IPS DF 6.9 (cell line): ENCODE data around the gene MRPL32.

Source experiments
- DNase-seq: peaks from one replicate; pipeline ENCODE4 v3.0.0-alpha.2; 2013; ENCODE audit warnings: low read depth, low spot score
- H3K27ac ChIP-seq: one replicate; pipeline ENCODE4 v1.5.1; 2013; ENCODE audit warnings: low read length, control low read depth
- H3K27me3 ChIP-seq: 2 replicates; pipeline ENCODE4 v1.6.1; 2013; ENCODE audit warnings: mild to moderate bottlenecking, low read length; ENCODE audit not compliant: control insufficient read depth, insufficient read depth
- H3K36me3 ChIP-seq: 2 replicates; pipeline ENCODE4 v1.6.1; 2013; ENCODE audit warnings: low read length; ENCODE audit not compliant: control insufficient read depth, insufficient read depth
- H3K4me1 ChIP-seq: 2 replicates; pipeline ENCODE4 v1.6.1; 2013; ENCODE audit warnings: low read length; ENCODE audit not compliant: control insufficient read depth, insufficient read depth
- H3K4me3 ChIP-seq: 2 replicates; pipeline ENCODE4 v1.5.1; 2013; ENCODE audit warnings: mild to moderate bottlenecking, low read length
- H3K9me3 ChIP-seq: 2 replicates; pipeline ENCODE4 v1.6.1; 2013; ENCODE audit warnings: low read length, inconsistent platforms; ENCODE audit not compliant: control insufficient read depth, insufficient read depth
- WGBS: extraction: QIAGEN DNeasy Blood & Tissue Kit; methylation state at CpG from one replicate; pipeline ENCODE4 v1.1.7; 2013; ENCODE audit warnings: mixed read lengths, missing lambda C conversion rate; ENCODE audit not compliant: insufficient read length, insufficient coverage; 5-methylcytosine and 5-hydroxymethylcytosine counted together

MRPL32 gene

GRCh38 chr7:42961170-42961569, 29.0 kb downstream of the MRPL32 start:
- DNase-seq, result no peak
- no CpG with 5 or more reads among the region's 2 CpGs for WGBS
- H3K27me3 ChIP-seq, result no peaks in the 10 kb centered on the region
- no peaks in the 10 kb centered on the region; the same call in 1 of the 2 replicates for H3K4me1 ChIP-seq
- no peak overlapping the region for H3K27ac ChIP-seq
- peaks cover 1% of the 10 kb centered on the region for H3K9me3 ChIP-seq
- H3K4me3 ChIP-seq, result no peak overlapping the region
- no peaks in the 10 kb centered on the region for H3K36me3 ChIP-seq

GRCh38 chr7:42964293-42964692, 32.1 kb downstream of the MRPL32 start:
- H3K27me3 ChIP-seq, result no peaks in the 10 kb centered on the region
- WGBS, result no CpG with 5 or more reads among the region's 2 CpGs
- H3K27ac ChIP-seq, result no peak overlapping the region
- H3K9me3 ChIP-seq, result peaks cover 1% of the 10 kb centered on the region; the same call in 1 of the 2 replicates
- H3K4me1 ChIP-seq, result no peaks in the 10 kb centered on the region; the same call in 1 of the 2 replicates
- DNase-seq, result no peak
- no peak overlapping the region for H3K4me3 ChIP-seq
- no peaks in the 10 kb centered on the region for H3K36me3 ChIP-seq

- no CpG with 5 or more reads among the region's 6 CpGs for WGBS
- no peaks in the 10 kb centered on the region for H3K36me3 ChIP-seq
- H3K4me3 ChIP-seq, result no peak overlapping the region
- H3K4me1 ChIP-seq, result no peaks in the 10 kb centered on the region; the same call in 1 of the 2 replicates
- H3K9me3 ChIP-seq, result no peaks in the 10 kb centered on the region
- no peak overlapping the region for H3K27ac ChIP-seq
- DNase-seq, result no peak
- H3K27me3 ChIP-seq, result no peaks in the 10 kb centered on the region
Observed at GRCh38 chr7:42964849-42965805, 33.0 kb downstream of the MRPL32 start.

- DNase-seq, result no peak
- no peaks in the 10 kb centered on the region for H3K9me3 ChIP-seq
- H3K4me3 ChIP-seq, result no peak overlapping the region
- no peaks in the 10 kb centered on the region; the same call in 1 of the 2 replicates for H3K4me1 ChIP-seq
- no peaks in the 10 kb centered on the region for H3K36me3 ChIP-seq
- H3K27ac ChIP-seq, result no peak overlapping the region
- no CpG with 5 or more reads among the region's 2 CpGs for WGBS
- H3K27me3 ChIP-seq, result no peaks in the 10 kb centered on the region
Observed at GRCh38 chr7:42967391-42967790, 35.2 kb downstream of the MRPL32 start.

- H3K4me1 ChIP-seq, result no peaks in the 10 kb centered on the region
- H3K4me3 ChIP-seq, result no peak overlapping the region
- WGBS, result no CpG with 5 or more reads among the region's 5 CpGs
- no peaks in the 10 kb centered on the region for H3K9me3 ChIP-seq
- no peaks in the 10 kb centered on the region for H3K36me3 ChIP-seq
- no peak for DNase-seq
- H3K27ac ChIP-seq, result no peak overlapping the region
- no peaks in the 10 kb centered on the region for H3K27me3 ChIP-seq
Observed at GRCh38 chr7:42972699-42973500, 40.7 kb downstream of the MRPL32 start.

GRCh38 chr7:42976371-42976770, 44.2 kb downstream of the MRPL32 start:
- no CpG with 5 or more reads among the region's 3 CpGs for WGBS
- DNase-seq, result no peak
- no peaks in the 10 kb centered on the region for H3K4me1 ChIP-seq
- no peak overlapping the region for H3K4me3 ChIP-seq
- no peak overlapping the region for H3K27ac ChIP-seq
- no peaks in the 10 kb centered on the region for H3K36me3 ChIP-seq
- H3K9me3 ChIP-seq, result no peaks in the 10 kb centered on the region
- no peaks in the 10 kb centered on the region for H3K27me3 ChIP-seq

- no peaks in the 10 kb centered on the region for H3K36me3 ChIP-seq
- no peaks in the 10 kb centered on the region for H3K4me1 ChIP-seq
- no peak for DNase-seq
Observed at GRCh38 chr7:42978496-42978895, 46.3 kb downstream of the MRPL32 start.

GRCh38 chr7:42980084-42980483, 47.9 kb downstream of the MRPL32 start:
- no peak overlapping the region for H3K27ac ChIP-seq
- no peaks in the 10 kb centered on the region for H3K9me3 ChIP-seq
- no peak overlapping the region for H3K4me3 ChIP-seq
- H3K36me3 ChIP-seq, result no peaks in the 10 kb centered on the region
- H3K4me1 ChIP-seq, result no peaks in the 10 kb centered on the region
- no peak for DNase-seq
- H3K27me3 ChIP-seq, result no peaks in the 10 kb centered on the region
- no CpG with 5 or more reads among the region's 2 CpGs for WGBS

More at GRCh38 chr7:42978496-42978895, 46.3 kb downstream of the MRPL32 start:
- H3K27ac ChIP-seq, result no peak overlapping the region
- H3K27me3 ChIP-seq, result no peaks in the 10 kb centered on the region
- H3K9me3 ChIP-seq, result no peaks in the 10 kb centered on the region
- no peak overlapping the region for H3K4me3 ChIP-seq

- no peak for DNase-seq
- WGBS, result no CpG with 5 or more reads among the region's 3 CpGs
- H3K27ac ChIP-seq, result no peak overlapping the region
Observed at GRCh38 chr7:42980514-42980913, 48.3 kb downstream of the MRPL32 start.

GRCh38 chr7:42981601-42982000, 49.4 kb downstream of the MRPL32 start:
- H3K36me3 ChIP-seq, result no peaks in the 10 kb centered on the region
- no peaks in the 10 kb centered on the region for H3K27me3 ChIP-seq
- H3K4me3 ChIP-seq, result no peak overlapping the region
- WGBS, result no CpG with 5 or more reads among the region's 1 CpG
- no peaks in the 10 kb centered on the region for H3K9me3 ChIP-seq
- H3K27ac ChIP-seq, result no peak overlapping the region
- no peak for DNase-seq
- no peaks in the 10 kb centered on the region for H3K4me1 ChIP-seq

More at GRCh38 chr7:42980514-42980913, 48.3 kb downstream of the MRPL32 start:
- no peaks in the 10 kb centered on the region for H3K9me3 ChIP-seq
- H3K36me3 ChIP-seq, result no peaks in the 10 kb centered on the region
- H3K4me3 ChIP-seq, result no peak overlapping the region
- no peaks in the 10 kb centered on the region for H3K27me3 ChIP-seq
- no peaks in the 10 kb centered on the region for H3K4me1 ChIP-seq
